ENCODE measurements around the gene CIAO2A.
A peak's percentile ranks its signal among the peaks of the same experiment; 100 is the strongest.

DNA sequence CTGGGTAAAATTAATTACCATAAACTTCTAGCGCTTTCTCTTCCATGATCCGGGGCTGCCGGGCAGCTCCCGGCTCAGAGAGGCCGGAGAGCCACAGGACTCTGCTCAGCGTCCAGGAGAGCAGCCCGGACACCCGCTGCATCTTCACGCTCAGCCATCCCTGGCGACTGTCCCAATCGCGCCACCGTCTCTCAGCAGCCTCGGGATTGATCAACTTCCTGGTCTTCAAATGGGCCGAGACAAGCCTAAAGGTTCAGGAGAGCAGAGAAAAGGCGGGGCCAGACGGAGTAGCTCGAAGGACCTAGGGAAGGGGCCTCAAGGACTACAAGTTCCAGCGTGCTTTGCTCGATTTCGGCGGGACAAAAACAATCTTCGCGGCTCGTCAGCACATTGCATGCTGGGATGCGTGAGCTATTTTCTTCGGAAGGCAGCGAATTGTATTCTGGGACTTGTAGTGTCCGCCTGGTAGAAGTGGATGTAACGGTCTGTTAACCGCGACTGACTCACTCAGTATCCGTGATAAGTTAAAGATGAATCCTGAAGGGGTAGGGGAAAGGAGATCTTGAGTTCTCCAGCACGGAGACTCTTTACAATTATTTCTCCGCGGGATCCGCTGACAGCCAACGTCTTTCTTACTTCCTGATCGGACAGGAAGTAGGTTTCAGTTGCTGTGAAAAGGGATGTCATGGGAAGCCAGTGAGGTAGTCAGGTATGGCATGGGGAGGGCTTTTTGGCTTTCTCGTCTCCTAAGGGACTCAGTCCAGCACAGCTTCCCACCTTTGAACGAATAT is at the start of gene CIAO2A:
- TF ChIP-seq CTCF (IDR thresholded peaks at IDR 0.05; ENCODE audit: poor library complexity, severe bottlenecking), result no peak
- no peak for TF ChIP-seq EP300 (conservative IDR thresholded peaks at IDR 0.05; ENCODE audit: poor library complexity, severe bottlenecking)
- no peak for TF ChIP-seq TAF1 (IDR thresholded peaks at IDR 0.05; ENCODE audit: low read depth)
- TF ChIP-seq EZH2 (IDR thresholded peaks at IDR 0.05; ENCODE audit: borderline replicate concordance, insufficient read depth, low read length, poor library complexity, severe bottlenecking), result no peak
- TF ChIP-seq, protein P1, sequence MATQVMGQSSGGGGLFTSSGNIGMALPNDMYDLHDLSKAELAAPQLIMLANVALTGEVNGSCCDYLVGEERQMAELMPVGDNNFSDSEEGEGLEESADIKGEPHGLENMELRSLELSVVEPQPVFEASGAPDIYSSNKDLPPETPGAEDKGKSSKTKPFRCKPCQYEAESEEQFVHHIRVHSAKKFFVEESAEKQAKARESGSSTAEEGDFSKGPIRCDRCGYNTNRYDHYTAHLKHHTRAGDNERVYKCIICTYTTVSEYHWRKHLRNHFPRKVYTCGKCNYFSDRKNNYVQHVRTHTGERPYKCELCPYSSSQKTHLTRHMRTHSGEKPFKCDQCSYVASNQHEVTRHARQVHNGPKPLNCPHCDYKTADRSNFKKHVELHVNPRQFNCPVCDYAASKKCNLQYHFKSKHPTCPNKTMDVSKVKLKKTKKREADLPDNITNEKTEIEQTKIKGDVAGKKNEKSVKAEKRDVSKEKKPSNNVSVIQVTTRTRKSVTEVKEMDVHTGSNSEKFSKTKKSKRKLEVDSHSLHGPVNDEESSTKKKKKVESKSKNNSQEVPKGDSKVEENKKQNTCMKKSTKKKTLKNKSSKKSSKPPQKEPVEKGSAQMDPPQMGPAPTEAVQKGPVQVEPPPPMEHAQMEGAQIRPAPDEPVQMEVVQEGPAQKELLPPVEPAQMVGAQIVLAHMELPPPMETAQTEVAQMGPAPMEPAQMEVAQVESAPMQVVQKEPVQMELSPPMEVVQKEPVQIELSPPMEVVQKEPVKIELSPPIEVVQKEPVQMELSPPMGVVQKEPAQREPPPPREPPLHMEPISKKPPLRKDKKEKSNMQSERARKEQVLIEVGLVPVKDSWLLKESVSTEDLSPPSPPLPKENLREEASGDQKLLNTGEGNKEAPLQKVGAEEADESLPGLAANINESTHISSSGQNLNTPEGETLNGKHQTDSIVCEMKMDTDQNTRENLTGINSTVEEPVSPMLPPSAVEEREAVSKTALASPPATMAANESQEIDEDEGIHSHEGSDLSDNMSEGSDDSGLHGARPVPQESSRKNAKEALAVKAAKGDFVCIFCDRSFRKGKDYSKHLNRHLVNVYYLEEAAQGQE (IDR thresholded peaks at IDR 0.05; ENCODE audit: borderline replicate concordance), result peak; percentile 9
- peak; percentile 51 for TF ChIP-seq MXI1 (conservative IDR thresholded peaks at IDR 0.05; ENCODE audit: poor library complexity, severe bottlenecking)
- TF ChIP-seq POLR2AphosphoS5 (IDR thresholded peaks at IDR 0.05), result peak; percentile 46

All from neural cell (in vitro differentiated cells).